ENCODE data around the gene BRMS1. TPM values are rescaled to one million over a fixed set of nuclear protein-coding genes. Genes with fewer than 3 reads are reported as not detected.
"Not testable (repeated sequence)": the region's sequence is repeated elsewhere in the genome, so short reads cannot be mapped to it uniquely, and the experiment has no call there.

Gene BRMS1
- total RNA-seq, 1 donor from 2014 or later = 60.6 TPM

DNA sequence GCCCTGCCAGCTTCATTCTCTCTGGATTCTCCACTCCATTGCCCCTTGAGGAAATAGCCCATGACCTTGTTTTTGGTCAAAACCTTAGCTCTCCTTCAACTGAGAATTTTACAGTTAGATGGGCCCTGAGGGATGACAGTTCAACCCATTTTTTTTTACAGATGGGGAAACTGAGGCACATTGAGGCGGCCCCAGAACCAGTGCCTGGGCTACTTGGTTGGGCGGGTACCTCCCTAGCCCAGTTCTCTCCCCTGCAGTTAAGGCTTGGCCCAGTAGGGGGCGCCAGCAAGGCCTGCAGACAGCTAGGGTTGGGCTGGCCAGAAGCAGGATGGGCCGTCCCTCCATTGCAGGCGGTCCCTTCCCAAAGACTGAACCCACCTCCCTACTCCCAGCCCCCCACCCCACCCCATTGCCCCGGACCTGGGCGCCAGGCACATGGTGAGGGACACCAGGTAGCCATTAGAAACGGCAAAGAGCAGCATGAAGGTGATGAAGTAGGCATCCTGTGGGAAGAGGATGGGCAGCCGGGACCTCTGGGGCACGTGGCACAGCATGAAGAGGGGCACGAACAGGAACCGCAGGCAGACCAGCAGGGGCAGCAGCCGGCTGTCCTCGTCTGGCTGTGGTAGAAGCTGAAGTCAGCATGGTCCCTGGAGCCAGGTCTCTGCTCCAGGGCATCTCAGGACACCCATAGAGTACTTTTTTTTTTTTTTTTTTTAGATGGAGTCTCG lies 19.1 kb upstream of the BRMS1 start:
- no peak for DNase-seq (ENCODE audit: extremely low read depth, low read depth, low spot score)

GRCh38 chr11:66363187-66363601 lies 18.3 kb upstream of the BRMS1 start:
- no peak for DNase-seq (ENCODE audit: extremely low read depth, low read depth, low spot score)

- DNase-seq (ENCODE audit: extremely low read depth, low read depth, low spot score) = no peak
Observed at GRCh38 chr11:66362481-66363147, 17.7 kb upstream of the BRMS1 start.

DNA sequence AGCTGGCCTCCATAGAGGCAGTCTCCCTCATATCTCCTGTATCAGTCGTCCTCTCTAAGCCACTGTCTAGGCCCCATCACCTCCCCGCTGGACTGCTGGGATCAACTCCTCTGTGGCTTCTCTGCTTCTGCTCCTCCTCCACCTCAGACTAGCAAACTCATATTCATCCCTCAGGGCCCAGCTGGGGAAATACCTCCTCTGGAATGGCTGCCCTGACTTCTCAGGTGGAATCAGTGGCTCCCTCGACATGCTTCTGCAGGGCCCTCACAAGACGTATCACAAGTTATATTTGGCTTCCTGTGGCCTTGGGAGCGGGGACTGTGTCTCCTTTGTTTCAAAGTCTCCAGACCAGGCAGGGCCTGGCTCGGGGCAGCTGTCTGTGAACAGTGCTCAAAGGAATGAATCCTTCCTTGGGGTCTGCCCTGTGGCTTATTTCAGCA lies 16.6 kb upstream of the BRMS1 start:
- no peak for DNase-seq (ENCODE audit: extremely low read depth, low read depth, low spot score)

DNA sequence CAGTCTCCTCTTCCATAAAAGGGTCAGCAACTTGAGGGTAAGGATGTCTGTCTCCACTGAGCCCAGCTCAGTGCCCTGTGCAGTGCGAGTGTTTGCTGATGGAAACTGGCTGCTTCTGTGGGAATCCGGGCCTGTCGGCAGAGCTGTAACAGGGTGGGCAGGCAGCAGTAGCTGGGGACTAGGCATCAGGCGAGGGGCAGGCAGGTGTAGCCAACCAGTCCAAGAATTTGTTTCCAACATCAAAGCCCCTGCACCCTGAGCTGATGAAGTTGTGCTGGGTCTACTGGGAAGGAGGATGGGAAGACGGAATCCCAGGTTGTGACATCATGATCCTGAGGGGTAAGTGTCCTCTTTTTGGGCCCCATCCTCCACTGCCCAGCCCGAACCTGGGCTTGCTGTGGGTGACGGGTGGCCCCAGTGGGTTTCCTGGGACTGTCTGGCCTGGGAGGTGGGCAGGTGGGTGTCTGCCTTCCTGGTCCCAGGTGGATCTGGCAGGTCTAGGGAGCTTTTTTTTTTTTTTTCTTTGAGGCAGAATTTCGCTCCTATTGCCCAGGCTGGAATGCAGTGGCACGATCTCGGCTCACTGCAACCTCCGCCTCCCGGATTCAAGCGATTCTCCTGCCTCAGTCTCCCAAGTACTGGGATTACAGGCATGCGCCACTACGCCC lies 15.6 kb upstream of the BRMS1 start:
- DNase-seq (ENCODE audit: extremely low read depth, low read depth, low spot score) = no peak

GRCh38 chr11:66359662-66360087 lies 14.8 kb upstream of the BRMS1 start:
- no peak for DNase-seq (ENCODE audit: extremely low read depth, low read depth, low spot score)

- not testable (repeated sequence) for DNase-seq (ENCODE audit: extremely low read depth, low read depth, low spot score)
Observed at GRCh38 chr11:66350560-66351235, 5.8 kb upstream of the BRMS1 start.

DNA sequence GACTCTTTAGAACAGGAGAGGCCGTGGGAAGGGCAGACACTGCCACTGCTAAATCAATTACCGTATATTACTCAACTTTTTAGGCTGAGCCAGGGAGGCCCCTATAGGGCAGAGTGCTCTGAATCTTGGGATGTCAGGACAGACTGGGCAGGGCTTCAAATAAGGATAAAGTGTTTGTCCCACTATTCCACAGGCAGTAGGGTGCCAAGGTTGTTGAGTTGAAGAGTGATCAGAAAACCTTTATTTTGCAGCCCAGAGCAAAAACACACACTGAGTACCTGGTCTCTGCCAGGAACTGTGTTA lies 4.1 kb upstream of the BRMS1 start:
- no peak for DNase-seq (ENCODE audit: extremely low read depth, low read depth, low spot score)

- peak; percentile 82 for DNase-seq (ENCODE audit: extremely low read depth, low read depth, low spot score)
Observed at GRCh38 chr11:66347425-66348276, 2.7 kb upstream of the BRMS1 start, which contains the start of gene B4GAT1. B4GAT1 (minus strand) TSS chr11:66347629; CDS start chr11:66347545, 84 bp downstream.

DNA sequence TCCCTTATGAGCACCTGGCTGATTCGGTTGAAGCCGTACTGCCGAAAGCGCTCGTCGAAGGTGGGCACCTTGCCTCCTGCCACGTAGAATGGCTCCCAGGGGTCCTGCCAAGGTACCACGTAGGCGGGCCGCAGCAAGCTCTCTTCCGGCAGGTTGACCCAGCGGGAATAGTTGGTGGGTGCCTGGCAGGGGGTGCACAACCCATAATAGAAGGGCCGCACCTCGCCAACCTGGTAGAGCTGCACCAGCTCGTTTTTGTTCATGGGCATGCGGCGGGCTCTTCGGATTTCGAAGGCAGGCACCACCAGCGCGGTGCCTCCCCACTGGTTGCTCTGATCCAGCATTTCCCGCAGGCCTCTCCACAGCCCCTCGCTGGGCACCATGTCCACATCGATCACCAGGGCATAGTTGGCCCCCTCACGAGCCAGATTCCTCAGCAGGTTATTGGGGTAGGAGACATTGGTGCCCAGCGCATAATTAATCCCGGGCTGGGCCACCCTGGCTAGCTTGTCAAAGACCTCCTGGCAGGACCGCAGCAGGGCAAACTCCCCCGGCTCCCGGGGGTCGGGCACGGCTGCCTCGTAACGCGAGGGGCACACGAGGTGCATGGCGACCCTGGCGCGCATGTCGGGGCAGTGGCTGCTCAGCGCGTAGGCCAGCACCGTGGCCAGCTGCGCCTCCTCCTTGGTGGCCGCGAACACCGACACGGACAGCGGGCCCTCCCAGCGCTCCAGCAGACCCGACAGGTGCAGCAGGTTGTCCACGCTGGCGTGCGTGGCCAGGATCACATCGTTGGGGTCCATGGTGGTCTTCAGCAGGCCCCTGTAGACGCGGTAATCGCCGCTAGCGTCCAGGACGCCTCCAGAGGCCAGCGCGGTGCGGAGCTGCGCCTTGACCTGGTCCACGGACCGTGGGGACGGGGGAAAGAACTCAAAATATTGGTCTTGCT lies 1.8 kb upstream of the BRMS1 start:
- DNase-seq (ENCODE audit: extremely low read depth, low read depth, low spot score) = no peak

- no peak for DNase-seq (ENCODE audit: extremely low read depth, low read depth, low spot score)
Observed at GRCh38 chr11:66345316-66345649, 379 bp upstream of the BRMS1 start.

- no peak for DNase-seq (ENCODE audit: extremely low read depth, low read depth, low spot score)
Observed at GRCh38 chr11:66343176-66343575, 1.7 kb downstream of the BRMS1 start.

- DNase-seq (ENCODE audit: extremely low read depth, low read depth, low spot score) = no peak
Observed at GRCh38 chr11:66341502-66342126, 3.3 kb downstream of the BRMS1 start.

GRCh38 chr11:66340596-66341501 lies 4.1 kb downstream of the BRMS1 start:
- no peak for DNase-seq (ENCODE audit: extremely low read depth, low read depth, low spot score)

- DNase-seq (ENCODE audit: extremely low read depth, low read depth, low spot score) = no peak
Observed at GRCh38 chr11:66339686-66340483, 5.0 kb downstream of the BRMS1 start.

DNA sequence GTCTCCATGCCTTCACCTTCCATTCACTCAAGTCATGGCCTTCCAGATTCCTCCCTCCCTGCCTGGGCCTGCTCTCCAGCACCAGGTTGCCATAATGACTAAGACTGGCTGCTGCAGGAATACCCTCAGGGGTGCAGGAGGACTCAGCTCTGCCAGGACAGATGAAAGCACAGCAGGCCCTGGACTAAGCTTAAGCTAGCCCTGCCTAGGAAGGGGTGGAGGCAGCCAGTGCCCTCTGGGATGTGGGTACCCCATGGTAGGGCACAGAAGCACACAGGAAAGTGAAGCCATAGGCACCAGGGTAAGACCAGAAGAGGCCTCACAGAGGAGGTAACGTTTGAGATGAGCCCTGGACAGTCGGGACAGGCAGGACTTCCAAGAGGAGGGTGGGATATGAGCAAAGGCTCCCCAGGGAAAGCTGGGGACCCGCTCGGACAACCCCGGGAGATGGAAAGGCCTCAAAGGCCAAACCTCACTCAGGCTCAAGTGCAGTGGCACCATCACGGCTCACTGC lies 5.7 kb downstream of the BRMS1 start:
- DNase-seq (ENCODE audit: extremely low read depth, low read depth, low spot score) = no peak

All from glomerular endothelial cell (primary cell).